CD4-positive, CD25-positive, alpha-beta regulatory T cell (primary cell): Measurements from ENCODE around the gene KRTAP5-9. TPM values are rescaled to one million over a fixed set of nuclear protein-coding genes. Genes with fewer than 3 reads are reported as not detected.

Experiments
- ATAC-seq, 2 donors: fragments of 150-1000 bp; cut with Tn5 transposase; one replicate each; pipeline ENCODE4 v1.10.0; 2021; ENCODE audit warnings: low read depth in 2 of 2, moderate number of reproducible peaks in 2 of 2, moderate library complexity in 1 of 2
- DNase-seq, 3 donors: peaks; one replicate each; pipeline versions ENCODE4 v3.0.0 to v3.0.0-alpha.2; 2012 to 2022; ENCODE audit warnings: mixed read lengths in 1 of 3
- H3K27ac ChIP-seq: one replicate; pipeline ENCODE4 v1.7.0; 2013; ENCODE audit warnings: mild to moderate bottlenecking, low read length; ENCODE audit not compliant: insufficient read depth, poor library complexity, severe bottlenecking
- H3K27me3 ChIP-seq: one replicate; pipeline ENCODE4 v1.7.0; 2013; ENCODE audit warnings: low read length; ENCODE audit not compliant: control insufficient read depth, insufficient read depth
- H3K36me3 ChIP-seq: one replicate; pipeline ENCODE4 v1.7.0; 2013; ENCODE audit warnings: mild to moderate bottlenecking, low read length, moderate library complexity; ENCODE audit not compliant: control insufficient read depth, insufficient read depth
- H3K4me1 ChIP-seq: 2 replicates; pipeline ENCODE4 v1.7.0; 2013; ENCODE audit warnings: mild to moderate bottlenecking, low read length; ENCODE audit not compliant: insufficient read depth, control insufficient read depth, poor library complexity, severe bottlenecking
- H3K4me3 ChIP-seq: one replicate; pipeline ENCODE4 v1.7.0; 2013; ENCODE audit warnings: low read depth, mild to moderate bottlenecking, low read length, moderate library complexity
- H3K9me3 ChIP-seq, 2 experiments: 1 replicate in 1 of 2; 2 replicates in 1 of 2; pipeline ENCODE4 v1.7.0; 2013; ENCODE audit warnings: low read length in 2 of 2, mild to moderate bottlenecking in 1 of 2, moderate library complexity in 1 of 2; ENCODE audit not compliant: control insufficient read depth in 2 of 2
- H3K27ac Mint-ChIP-seq, 3 donors: one replicate each; pipeline ENCODE4 v1.8.0; 2020 to 2022; ENCODE audit warnings: mild to moderate bottlenecking in 3 of 3, mixed read lengths in 3 of 3, moderate library complexity in 2 of 3
- H3K27me3 Mint-ChIP-seq: one replicate; pipeline ENCODE4 v1.8.0; 2022; ENCODE audit warnings: mild to moderate bottlenecking, mixed read lengths
- H3K36me3 Mint-ChIP-seq: one replicate; pipeline ENCODE4 v1.8.0; 2020; ENCODE audit warnings: mixed read lengths
- H3K4me1 Mint-ChIP-seq, 4 donors: one replicate each; pipeline ENCODE4 v1.8.0; 2020 to 2022; ENCODE audit warnings: mixed read lengths in 4 of 4, mild to moderate bottlenecking in 1 of 4
- H3K4me3 Mint-ChIP-seq, 4 donors: one replicate each; pipeline ENCODE4 v1.8.0; 2020 to 2022; ENCODE audit warnings: mild to moderate bottlenecking in 4 of 4, mixed read lengths in 4 of 4, moderate library complexity in 3 of 4
- H3K9me3 Mint-ChIP-seq, 7 donors: one replicate each; pipeline ENCODE4 v1.8.0; 2020 to 2022; ENCODE audit warnings: mixed read lengths in 7 of 7, mild to moderate bottlenecking in 3 of 7, moderate library complexity in 2 of 7
- polyA plus RNA-seq, 4 donors: library from polyadenylated mRNA; unstranded; fragments of 300-500 nt; fragmentation: Illumina TruSeq; gene quantifications; one replicate each; pipeline ENCODE4 v1.2.3, GENCODE V29; 2021
- total RNA-seq: library from RNA; stranded (reverse); gene quantifications from one replicate; pipeline ENCODE4 v1.2.3, GENCODE V29; 2022

The KRTAP5-9 gene
- total and polyA plus RNA-seq, 5 donors from 2014 or later = 0.35 TPM; not detected in 4

DNA sequence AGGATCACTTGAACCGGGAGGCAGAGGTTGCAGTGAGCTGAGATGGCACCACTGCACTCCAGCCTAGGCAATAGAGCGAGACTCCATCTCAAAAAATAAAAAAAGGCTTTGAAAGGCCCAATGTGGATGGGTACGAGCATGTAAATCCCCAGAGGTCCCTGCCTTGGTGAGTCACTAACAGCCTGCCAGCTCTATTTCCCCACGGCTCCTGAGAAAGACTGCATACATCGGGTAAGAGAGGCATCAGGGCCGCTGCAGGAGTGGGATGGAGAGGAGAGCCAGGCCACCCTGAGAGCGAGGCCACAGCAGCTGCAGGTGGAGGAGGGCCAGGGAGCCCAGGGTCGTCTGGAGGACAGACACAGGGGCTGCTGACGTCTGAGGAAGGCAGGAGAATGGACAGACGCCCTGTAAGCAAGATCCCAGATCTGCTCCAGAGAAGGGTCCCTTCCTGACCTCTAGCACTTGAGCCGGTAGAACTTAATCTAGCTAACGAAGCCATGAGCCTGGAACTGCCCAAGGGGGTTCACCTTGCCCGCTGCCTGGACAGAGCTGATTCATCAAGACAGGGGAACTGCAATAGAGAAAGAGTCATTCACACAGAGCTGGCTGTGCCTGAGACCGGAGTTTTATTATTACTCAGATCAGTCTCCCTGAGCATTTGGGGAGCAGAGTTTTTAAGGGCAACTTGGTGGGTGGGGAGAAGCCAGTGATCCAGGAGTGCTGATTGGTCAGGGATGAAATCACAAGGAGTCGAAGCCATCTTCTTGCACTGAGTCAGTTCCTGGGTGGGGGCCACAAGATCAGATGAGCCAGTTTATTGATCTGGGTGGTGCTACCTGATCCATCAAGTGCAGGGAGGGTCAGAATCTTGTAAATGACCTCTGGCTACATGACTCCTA lies 5.1 kb upstream of the KRTAP5-9 start:
- no peak for DNase-seq
- H3K36me3 ChIP-seq = no peaks in the 10 kb centered on the region
- Mint-ChIP-seq H3K4me3 (no peak overlapping the region), H3K9me3 (peaks cover 0 to 7% (median 2%) of the 10 kb centered on the region in 7 donors), H3K27me3 (peaks cover 17% of the 10 kb centered on the region), H3K27ac (no peak overlapping the region), H3K36me3 (peaks cover 3% of the 10 kb centered on the region), H3K4me1 (no peaks in the 10 kb centered on the region)
- no peaks in the 10 kb centered on the region for H3K27me3 ChIP-seq
- no peak overlapping the region for H3K27ac ChIP-seq
- ATAC-seq = no peak
- peaks cover 0 to 7% of the 10 kb centered on the region in 2 experiments for H3K9me3 ChIP-seq
- no peaks in the 10 kb centered on the region for H3K4me1 ChIP-seq
- no peak overlapping the region for H3K4me3 ChIP-seq

DNA sequence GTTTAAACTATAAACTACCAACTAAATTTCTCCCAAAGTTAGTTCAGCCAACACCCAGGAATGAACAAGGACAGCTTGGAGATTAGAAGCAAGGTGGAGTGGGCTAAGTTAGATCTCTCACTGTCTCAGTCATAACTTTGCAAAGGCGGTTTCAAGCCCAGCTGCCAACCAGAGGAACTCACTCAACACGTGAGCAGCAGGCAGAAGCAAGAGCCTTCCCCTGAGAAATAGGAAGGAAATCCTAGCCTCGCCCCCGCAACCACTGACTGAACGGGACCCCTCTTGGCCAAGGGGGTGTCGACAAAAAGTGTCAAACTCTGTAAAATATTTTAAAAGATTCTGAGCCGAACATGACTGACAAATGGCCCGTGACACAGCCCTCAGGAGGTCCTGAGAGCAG lies 4.4 kb upstream of the KRTAP5-9 start:
- Mint-ChIP-seq H3K4me1 (no peaks in the 10 kb centered on the region), H3K9me3 (peaks cover 0 to 7% (median 2%) of the 10 kb centered on the region in 7 donors), H3K27me3 (peaks cover 19% of the 10 kb centered on the region), H3K36me3 (peaks cover 3% of the 10 kb centered on the region), H3K4me3 (no peak overlapping the region), H3K27ac (no peak overlapping the region)
- Histone ChIP-seq H3K4me1 (no peaks in the 10 kb centered on the region), H3K27ac (no peak overlapping the region), H3K9me3 (peaks cover 0 to 7% of the 10 kb centered on the region in 2 experiments), H3K4me3 (no peak overlapping the region), H3K36me3 (no peaks in the 10 kb centered on the region), H3K27me3 (no peaks in the 10 kb centered on the region)
- ATAC-seq (no peak), DNase-seq (peak in 1 of 3 donors; percentile 1)

DNA sequence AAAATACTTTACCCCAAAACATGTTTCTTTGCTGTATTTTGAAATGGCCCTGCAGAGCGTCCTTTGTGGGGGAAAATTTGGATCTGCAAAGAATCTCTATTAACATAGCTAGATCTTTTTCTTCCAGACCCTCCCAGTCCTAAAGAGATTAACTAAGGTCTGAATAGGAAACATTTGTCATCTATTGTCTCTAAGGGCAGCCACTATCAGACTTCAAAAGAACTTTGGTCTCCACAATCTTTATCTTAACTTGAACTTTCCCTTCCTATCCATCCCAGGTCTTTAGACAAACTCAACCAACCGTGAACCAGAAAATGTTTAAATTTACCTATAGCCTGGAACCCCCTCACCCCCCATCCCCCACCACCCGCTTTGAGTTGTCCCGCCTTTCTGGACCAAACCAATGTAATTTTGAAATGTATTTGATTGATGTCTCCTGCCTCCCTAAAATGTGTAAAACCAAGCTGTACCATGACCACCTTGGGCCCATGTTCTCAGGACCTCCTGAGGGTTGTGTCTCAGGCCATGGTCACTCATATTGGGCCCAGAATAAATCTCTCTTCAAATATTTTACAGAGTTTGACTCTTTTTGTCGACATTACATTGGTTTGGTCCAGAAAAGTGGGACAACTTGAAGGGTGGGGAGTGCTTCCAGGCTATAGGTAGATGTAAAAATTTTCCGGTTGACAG lies 3.5 kb upstream of the KRTAP5-9 start:
- H3K27me3 Mint-ChIP-seq = peaks cover 19% of the 10 kb centered on the region
- H3K27me3 ChIP-seq = no peaks in the 10 kb centered on the region

DNA sequence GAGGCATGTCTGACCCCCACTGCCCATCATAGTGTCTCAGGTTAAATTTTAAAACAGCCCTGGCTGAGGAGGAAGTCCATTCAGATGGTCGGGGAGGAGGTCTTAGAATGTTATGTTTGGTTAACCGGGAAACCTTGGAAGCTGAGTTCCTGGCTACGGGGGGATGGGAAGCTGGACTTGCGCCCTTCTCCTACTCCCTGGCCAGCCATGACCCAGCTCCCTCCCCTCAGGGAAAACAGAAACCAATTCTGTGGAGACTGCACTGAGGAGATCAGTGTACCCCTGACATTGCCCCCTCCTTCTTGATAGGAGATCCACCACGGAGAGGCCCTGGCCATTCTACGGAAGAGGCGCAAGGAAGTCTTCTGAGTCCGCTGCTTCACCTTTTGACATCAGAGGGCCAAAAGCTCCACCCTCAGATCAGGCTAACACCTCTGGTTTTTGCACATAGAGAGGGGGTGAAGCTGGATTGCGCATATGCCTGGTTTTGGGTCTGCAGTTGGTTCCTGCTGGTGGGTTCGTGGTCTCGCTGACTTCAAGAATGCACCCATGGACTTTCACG lies 2.7 kb upstream of the KRTAP5-9 start:
- H3K27ac ChIP-seq = no peak overlapping the region
- Mint-ChIP-seq H3K36me3 (peaks cover 3% of the 10 kb centered on the region), H3K4me1 (no peaks in the 10 kb centered on the region), H3K27me3 (peaks cover 19% of the 10 kb centered on the region), H3K27ac (no peak overlapping the region), H3K9me3 (peaks cover 0 to 7% (median 2%) of the 10 kb centered on the region in 7 donors), H3K4me3 (no peak overlapping the region)
- H3K4me3 ChIP-seq = no peak overlapping the region
- H3K4me1 ChIP-seq = no peaks in the 10 kb centered on the region
- peaks cover 0 to 7% of the 10 kb centered on the region in 2 experiments for H3K9me3 ChIP-seq
- no peaks in the 10 kb centered on the region for H3K27me3 ChIP-seq
- no peaks in the 10 kb centered on the region for H3K36me3 ChIP-seq
- ATAC-seq (no peak), DNase-seq (no peak)

More for the DNA sequence above, 3.5 kb upstream of the KRTAP5-9 start:
- Mint-ChIP-seq H3K4me3 (no peak overlapping the region), H3K9me3 (peaks cover 0 to 7% (median 2%) of the 10 kb centered on the region in 7 donors), H3K4me1 (no peaks in the 10 kb centered on the region), H3K36me3 (peaks cover 3% of the 10 kb centered on the region), H3K27ac (no peak overlapping the region)
- Histone ChIP-seq H3K4me1 (no peaks in the 10 kb centered on the region), H3K4me3 (no peak overlapping the region), H3K36me3 (no peaks in the 10 kb centered on the region), H3K27ac (no peak overlapping the region), H3K9me3 (peaks cover 0 to 7% of the 10 kb centered on the region in 2 experiments)
- DNase-seq (no peak), ATAC-seq (no peak)

DNA sequence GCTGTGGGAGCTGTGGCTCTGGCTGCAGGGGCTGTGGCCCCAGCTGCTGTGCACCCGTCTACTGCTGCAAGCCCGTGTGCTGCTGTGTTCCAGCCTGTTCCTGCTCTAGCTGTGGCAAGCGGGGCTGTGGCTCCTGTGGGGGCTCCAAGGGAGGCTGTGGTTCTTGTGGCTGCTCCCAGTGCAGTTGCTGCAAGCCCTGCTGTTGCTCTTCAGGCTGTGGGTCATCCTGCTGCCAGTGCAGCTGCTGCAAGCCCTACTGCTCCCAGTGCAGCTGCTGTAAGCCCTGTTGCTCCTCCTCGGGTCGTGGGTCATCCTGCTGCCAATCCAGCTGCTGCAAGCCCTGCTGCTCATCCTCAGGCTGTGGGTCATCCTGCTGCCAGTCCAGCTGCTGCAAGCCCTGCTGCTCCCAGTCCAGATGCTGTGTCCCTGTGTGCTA lies 514 bp downstream of the KRTAP5-9 start:
- Histone ChIP-seq H3K27ac (no peak overlapping the region), H3K4me1 (no peaks in the 10 kb centered on the region), H3K9me3 (no peaks in the 10 kb centered on the region), H3K27me3 (no peaks in the 10 kb centered on the region), H3K4me3 (no peak overlapping the region), H3K36me3 (no peaks in the 10 kb centered on the region)
- Mint-ChIP-seq H3K27ac (no peak overlapping the region), H3K27me3 (peaks cover 12% of the 10 kb centered on the region), H3K9me3 (peaks cover 0 to 3% (median 0%) of the 10 kb centered on the region in 7 donors), H3K4me1 (no peaks in the 10 kb centered on the region), H3K36me3 (no peaks in the 10 kb centered on the region), H3K4me3 (no peak overlapping the region)
- DNase-seq (no peak), ATAC-seq (no peak)

DNA sequence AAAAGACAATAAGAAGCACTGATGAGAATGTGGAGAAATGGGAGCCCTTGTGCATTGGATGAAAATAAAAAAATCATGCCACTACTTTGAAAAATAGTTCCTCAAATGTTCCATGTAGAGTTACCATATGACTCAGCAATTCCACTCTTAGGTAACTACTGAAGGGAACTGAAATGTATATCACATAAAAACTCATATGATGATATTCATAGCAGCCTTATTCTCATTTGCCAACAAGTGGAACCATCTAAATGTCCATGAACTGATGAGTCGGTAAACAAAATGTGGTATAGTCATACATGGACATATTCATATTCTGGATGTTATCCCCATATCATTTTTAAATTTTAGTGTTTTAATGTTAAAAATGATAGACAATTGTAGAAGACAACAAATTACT lies 3.5 kb downstream of the KRTAP5-9 start:
- no peaks in the 10 kb centered on the region for H3K4me1 ChIP-seq
- no peaks in the 10 kb centered on the region for H3K36me3 Mint-ChIP-seq
- H3K4me3 ChIP-seq = no peak overlapping the region
- ATAC-seq (no peak), DNase-seq (no peak)
- H3K9me3 Mint-ChIP-seq = peaks cover 0 to 2% (median 0%) of the 10 kb centered on the region in 7 donors
- H3K4me1 Mint-ChIP-seq = no peaks in the 10 kb centered on the region
- no peaks in the 10 kb centered on the region for H3K9me3 ChIP-seq
- no peak overlapping the region for H3K4me3 Mint-ChIP-seq
- peaks cover 4% of the 10 kb centered on the region for H3K27me3 Mint-ChIP-seq
- no peaks in the 10 kb centered on the region for H3K36me3 ChIP-seq
- H3K27me3 ChIP-seq = no peaks in the 10 kb centered on the region
- H3K27ac ChIP-seq = no peak overlapping the region
- H3K27ac Mint-ChIP-seq = no peak overlapping the region

DNA sequence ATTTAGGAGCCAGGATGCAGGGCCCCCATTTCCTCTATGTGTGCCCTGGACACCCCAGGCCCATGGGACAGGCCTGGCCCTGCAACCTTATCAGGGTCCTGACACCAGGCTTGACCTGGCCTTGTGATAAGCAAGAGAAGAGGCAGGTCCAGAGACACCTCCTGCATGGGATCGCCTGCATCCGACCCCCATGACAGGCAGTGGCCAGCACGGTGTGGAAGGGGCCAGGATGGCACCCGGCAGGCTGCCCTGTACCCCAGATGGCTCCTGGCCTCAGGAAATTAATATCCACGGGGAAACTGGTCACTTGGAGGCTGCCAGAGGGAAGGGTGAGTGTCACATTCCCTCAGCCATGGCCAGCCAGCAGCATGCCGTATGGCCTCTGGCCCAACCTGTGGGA lies 6.8 kb downstream of the KRTAP5-9 start:
- Mint-ChIP-seq H3K36me3 (no peaks in the 10 kb centered on the region), H3K27me3 (peaks cover 10% of the 10 kb centered on the region), H3K9me3 (peaks cover 0 to 2% (median 0%) of the 10 kb centered on the region in 7 donors), H3K4me3 (no peak overlapping the region), H3K27ac (no peak overlapping the region), H3K4me1 (no peaks in the 10 kb centered on the region)
- DNase-seq (no peak), ATAC-seq (no peak)
- Histone ChIP-seq H3K4me3 (no peak overlapping the region), H3K36me3 (no peaks in the 10 kb centered on the region), H3K9me3 (no peaks in the 10 kb centered on the region), H3K4me1 (no peaks in the 10 kb centered on the region), H3K27ac (no peak overlapping the region), H3K27me3 (peaks cover 2% of the 10 kb centered on the region)
